WTC11 (cell line): ENCODE results near the gene TP73.

Source experiments
- CBFB ChIP-seq: sonication (generic); formaldehyde crosslinking; IDR thresholded peaks from 2 replicates; pipeline ENCODE4 v1.8.1; 2022; ENCODE audit warnings: mild to moderate bottlenecking, low read depth, missing genetic modification reagents
- TF ChIP-seq, protein P1 (sequence below): fragments of 200-600 bp; IDR thresholded peaks from 2 replicates; pipeline ENCODE4 v1.8.0; 2022; ENCODE audit warnings: antibody characterized with exemption
- TF ChIP-seq, protein P2 (sequence below): sonication (generic); formaldehyde crosslinking; IDR thresholded peaks from 2 replicates; pipeline ENCODE4 v1.8.0; 2022; ENCODE audit warnings: mild to moderate bottlenecking, missing genetic modification reagents

DNA sequence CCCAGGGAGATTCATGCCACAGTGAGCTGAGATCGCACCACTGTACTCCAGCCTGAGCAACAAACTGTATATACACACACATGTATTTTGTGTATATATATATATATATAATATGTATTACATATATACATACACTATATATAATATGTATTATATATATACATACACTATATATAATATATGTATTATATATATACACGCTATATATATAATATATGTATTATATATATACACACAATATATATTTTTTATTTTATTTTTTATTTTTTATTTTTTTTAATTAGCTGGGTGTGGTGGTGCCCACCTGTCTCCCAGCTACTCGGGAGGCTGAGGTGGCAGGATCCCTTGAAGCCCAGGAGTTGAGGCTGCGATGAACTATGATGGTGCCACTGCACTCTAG, 9.3 kb downstream of the TP73 start:
- TF ChIP-seq, protein P1, sequence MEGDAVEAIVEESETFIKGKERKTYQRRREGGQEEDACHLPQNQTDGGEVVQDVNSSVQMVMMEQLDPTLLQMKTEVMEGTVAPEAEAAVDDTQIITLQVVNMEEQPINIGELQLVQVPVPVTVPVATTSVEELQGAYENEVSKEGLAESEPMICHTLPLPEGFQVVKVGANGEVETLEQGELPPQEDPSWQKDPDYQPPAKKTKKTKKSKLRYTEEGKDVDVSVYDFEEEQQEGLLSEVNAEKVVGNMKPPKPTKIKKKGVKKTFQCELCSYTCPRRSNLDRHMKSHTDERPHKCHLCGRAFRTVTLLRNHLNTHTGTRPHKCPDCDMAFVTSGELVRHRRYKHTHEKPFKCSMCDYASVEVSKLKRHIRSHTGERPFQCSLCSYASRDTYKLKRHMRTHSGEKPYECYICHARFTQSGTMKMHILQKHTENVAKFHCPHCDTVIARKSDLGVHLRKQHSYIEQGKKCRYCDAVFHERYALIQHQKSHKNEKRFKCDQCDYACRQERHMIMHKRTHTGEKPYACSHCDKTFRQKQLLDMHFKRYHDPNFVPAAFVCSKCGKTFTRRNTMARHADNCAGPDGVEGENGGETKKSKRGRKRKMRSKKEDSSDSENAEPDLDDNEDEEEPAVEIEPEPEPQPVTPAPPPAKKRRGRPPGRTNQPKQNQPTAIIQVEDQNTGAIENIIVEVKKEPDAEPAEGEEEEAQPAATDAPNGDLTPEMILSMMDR = no peak
- no peak for TF ChIP-seq CBFB (CRISPR knock-in tag)
- TF ChIP-seq, protein P2, sequence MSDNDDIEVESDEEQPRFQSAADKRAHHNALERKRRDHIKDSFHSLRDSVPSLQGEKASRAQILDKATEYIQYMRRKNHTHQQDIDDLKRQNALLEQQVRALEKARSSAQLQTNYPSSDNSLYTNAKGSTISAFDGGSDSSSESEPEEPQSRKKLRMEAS (CRISPR knock-in tag) = no peak
